Muscle of arm (tissue), 12 donors: Measurements from ENCODE around the gene PFN1. TPM values are rescaled to one million over a fixed set of nuclear protein-coding genes. Genes with fewer than 3 reads are reported as not detected.

Experiments
- DNase-seq: peaks from one replicate; pipeline ENCODE4 v3.0.0-alpha.2; 2013
- polyA plus RNA-seq, 12 donors: library from polyadenylated mRNA; unstranded; fragments of 120-200 nt; gene quantifications; one replicate each; pipeline ENCODE4 v1.2.1, GENCODE V29; 2013; ENCODE audit not compliant: insufficient read length in 12 of 12

The PFN1 gene
- polyA plus RNA-seq, 12 donors: 260 to 767 (median 354) TPM; not detected in 1

GRCh38 chr17:4899341-4900230 lies 48.7 kb downstream of the PFN1 start, which contains the start of gene C17orf107:
C17orf107 (plus strand) TSS chr17:4899536; CDS start chr17:4899763, 227 bp downstream.
- DNase-seq: peak; percentile 76

DNA sequence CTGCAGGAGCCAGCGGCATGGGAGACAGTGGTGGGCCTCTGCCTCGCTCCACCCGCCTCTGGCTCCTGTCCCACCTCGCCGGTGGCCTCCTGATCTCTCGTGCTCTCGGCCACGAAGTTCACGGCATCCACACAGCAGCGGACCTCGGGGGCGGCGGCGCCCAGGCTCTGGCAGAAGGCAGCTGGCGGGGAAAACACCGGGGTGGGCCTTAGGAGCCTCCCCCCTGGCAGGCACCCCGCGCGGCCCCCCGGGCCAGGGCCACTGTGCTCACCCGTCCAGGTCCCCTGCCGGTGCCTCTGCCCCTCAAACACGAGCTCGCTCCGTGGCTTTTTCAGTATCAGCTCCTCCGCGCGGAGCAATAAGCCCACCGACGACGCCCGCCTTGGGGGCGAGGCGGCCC lies 49.4 kb downstream of the PFN1 start:
- no peak for DNase-seq

DNA sequence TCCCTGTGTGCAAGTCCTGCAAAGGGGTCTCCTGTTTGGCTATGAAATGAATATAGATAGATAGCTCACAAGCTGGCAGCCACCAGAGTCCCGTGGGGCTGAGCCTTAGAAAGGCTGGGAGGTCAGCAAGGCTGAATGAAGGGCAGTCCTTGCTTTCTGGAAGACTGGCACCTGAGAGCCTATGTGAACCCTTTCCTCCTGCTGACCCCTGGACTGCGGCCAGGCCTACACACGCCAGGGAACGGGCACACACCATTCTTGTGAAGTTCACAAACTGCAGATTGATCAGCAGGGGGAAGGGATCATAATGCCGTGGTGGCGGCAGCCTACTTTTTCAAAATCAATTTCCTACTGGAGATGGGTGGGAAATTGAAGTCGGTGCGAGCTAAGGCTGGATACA lies 50.0 kb downstream of the PFN1 start:
- no peak for DNase-seq

- no peak for DNase-seq
These were observed 50.5 kb downstream of the PFN1 start for GRCh38 chr17:4897785-4898184.

GRCh38 chr17:4897198-4897687 lies 51.1 kb downstream of the PFN1 start:
- DNase-seq: no peak

- no peak for DNase-seq
These were observed 51.8 kb downstream of the PFN1 start for GRCh38 chr17:4896332-4897197.

DNA sequence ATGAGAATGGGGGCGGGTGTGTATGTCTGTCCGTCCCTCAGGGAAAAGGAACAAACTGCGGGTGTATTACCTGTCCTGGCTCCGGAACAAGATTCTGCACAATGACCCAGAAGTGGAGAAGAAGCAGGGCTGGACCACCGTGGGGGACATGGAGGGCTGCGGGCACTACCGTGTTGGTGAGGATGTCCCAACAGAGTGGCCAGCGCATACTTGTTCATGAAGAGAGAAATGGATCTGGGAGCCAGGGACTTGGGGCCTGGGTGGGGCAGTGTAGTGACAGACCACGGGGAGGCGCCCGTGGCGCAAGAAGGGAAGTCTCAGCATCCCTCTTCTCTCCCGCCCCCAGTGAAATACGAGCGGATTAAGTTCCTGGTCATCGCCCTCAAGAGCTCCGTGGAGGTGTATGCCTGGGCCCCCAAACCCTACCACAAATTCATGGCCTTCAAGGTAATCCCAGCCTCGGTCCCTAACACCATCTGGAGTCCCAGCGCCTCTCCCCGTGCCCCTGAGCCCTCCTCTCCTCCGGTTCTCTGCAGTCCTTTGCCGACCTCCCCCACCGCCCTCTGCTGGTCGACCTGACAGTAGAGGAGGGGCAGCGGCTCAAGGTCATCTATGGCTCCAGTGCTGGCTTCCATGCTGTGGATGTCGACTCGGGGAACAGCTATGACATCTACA lies 52.5 kb downstream of the PFN1 start:
- no peak for DNase-seq

Other genes with a start within 250 kb of the PFN1 start
- gene PELP1, start 244.4 kb downstream of the PFN1 start, polyA plus RNA-seq: 10 to 100 TPM in 11 of 12 donors, not detected in 1; 26.2 to 56.6 (median 28.7) TPM
- 10 to 100 TPM in 11 of 12 donors, not detected in 1; 14.4 to 42.1 (median 18.9) TPM for gene ARRB2, start 237.9 kb downstream of the PFN1 start, polyA plus RNA-seq
- 10 to 100 TPM in 11 of 12 donors, not detected in 1; 15.7 to 30.1 (median 16.5) TPM for gene MED11, start 217.1 kb downstream of the PFN1 start, polyA plus RNA-seq
- gene ZMYND15, start 208.7 kb downstream of the PFN1 start, polyA plus RNA-seq: under 1 TPM in 10 of 12 donors, not detected in 2; 0.08 to 0.68 (median 0.26) TPM
- gene CXCL16, start 208.6 kb downstream of the PFN1 start, polyA plus RNA-seq: 10 to 100 TPM in 1 of 12 donors, 1 to 10 TPM in 9, not detected in 2; 3.6 to 10.6 (median 4.4) TPM
- gene TM4SF5, start 176.6 kb downstream of the PFN1 start, polyA plus RNA-seq: under 1 TPM in 1 of 12 donors, not detected in 11; 0.43 TPM
- 10 to 100 TPM in 1 of 12 donors, 1 to 10 TPM in 8, under 1 TPM in 1, not detected in 2; 0.86 to 10.1 (median 5.1) TPM for gene VMO1, start 162.2 kb downstream of the PFN1 start, polyA plus RNA-seq
- 1 to 10 TPM in 1 of 12 donors, under 1 TPM in 9, not detected in 2; 0.35 to 1.1 (median 0.51) TPM for gene GLTPD2, start 159.6 kb downstream of the PFN1 start, polyA plus RNA-seq
- gene PSMB6, start 152.4 kb downstream of the PFN1 start, polyA plus RNA-seq: 100 to 1,000 TPM in 1 of 12 donors, 10 to 100 TPM in 10, not detected in 1; 54.7 to 102 (median 94.2) TPM
- gene PLD2, start 141.4 kb downstream of the PFN1 start, polyA plus RNA-seq: 10 to 100 TPM in 11 of 12 donors, not detected in 1; 19.6 to 47.2 (median 24.1) TPM
- 10 to 100 TPM in 11 of 12 donors, not detected in 1; 21.5 to 61.5 (median 28.0) TPM for gene MINK1, start 115.2 kb downstream of the PFN1 start, polyA plus RNA-seq
- 1 to 10 TPM in 8 of 12 donors, under 1 TPM in 3, not detected in 1; 0.70 to 9.2 (median 1.2) TPM for gene C17orf107, start 49.0 kb downstream of the PFN1 start, polyA plus RNA-seq
- 1 to 10 TPM in 11 of 12 donors, not detected in 1; 1.1 to 5.9 (median 1.6) TPM for gene CHRNE, start 45.4 kb downstream of the PFN1 start, polyA plus RNA-seq
- gene GP1BA, start 16.3 kb downstream of the PFN1 start, polyA plus RNA-seq: 1 to 10 TPM in 6 of 12 donors, under 1 TPM in 4, not detected in 2; 0.61 to 7.5 (median 1.1) TPM
- 10 to 100 TPM in 11 of 12 donors, not detected in 1; 36.3 to 58.0 (median 46.4) TPM for gene SLC25A11, start 8.5 kb downstream of the PFN1 start, polyA plus RNA-seq
- 100 to 1,000 TPM in 1 of 12 donors, 10 to 100 TPM in 10, not detected in 1; 65.5 to 159 (median 73.9) TPM for gene RNF167, start 8.3 kb downstream of the PFN1 start, polyA plus RNA-seq
- 1,000 to 10,000 TPM in 10 of 12 donors, 100 to 1,000 TPM in 2; 501 to 7,271 (median 1,745) TPM for gene ENO3, start 2.6 kb upstream of the PFN1 start, polyA plus RNA-seq
- gene SPAG7, start 19.3 kb upstream of the PFN1 start, polyA plus RNA-seq: 10 to 100 TPM in 11 of 12 donors, not detected in 1; 62.8 to 91.4 (median 84.4) TPM
- 10 to 100 TPM in 11 of 12 donors, not detected in 1; 13.8 to 52.0 (median 23.3) TPM for gene CAMTA2, start 39.1 kb upstream of the PFN1 start, polyA plus RNA-seq
- 1 to 10 TPM in 10 of 12 donors, not detected in 2; 3.1 to 6.8 (median 4.7) TPM for gene INCA1, start 49.0 kb upstream of the PFN1 start, polyA plus RNA-seq
- 100 to 1,000 TPM in 5 of 12 donors, 10 to 100 TPM in 6, not detected in 1; 66.2 to 127 (median 92.7) TPM for gene KIF1C, start 49.4 kb upstream of the PFN1 start, polyA plus RNA-seq
- gene SLC52A1, start 86.9 kb upstream of the PFN1 start, polyA plus RNA-seq: under 1 TPM in 9 of 12 donors, not detected in 3; 0.05 to 0.45 (median 0.20) TPM
- 10 to 100 TPM in 10 of 12 donors, 1 to 10 TPM in 1, not detected in 1; 7.8 to 16.5 (median 12.3) TPM for gene ZFP3, start 129.9 kb upstream of the PFN1 start, polyA plus RNA-seq
- gene ZNF232, start 163.3 kb upstream of the PFN1 start, polyA plus RNA-seq: 10 to 100 TPM in 10 of 12 donors, 1 to 10 TPM in 1, not detected in 1; 9.3 to 34.2 (median 11.8) TPM
- gene USP6, start 167.5 kb upstream of the PFN1 start, polyA plus RNA-seq: 10 to 100 TPM in 8 of 12 donors, 1 to 10 TPM in 3, not detected in 1; 5.7 to 36.2 (median 21.3) TPM
- 10 to 100 TPM in 7 of 12 donors, 1 to 10 TPM in 4, not detected in 1; 9.2 to 16.3 (median 11.6) TPM for gene ZNF594, start 243.3 kb upstream of the PFN1 start, polyA plus RNA-seq